HepG2 (cell line): ENCODE results near the gene METAP2. TPM values are rescaled to one million over a fixed set of nuclear protein-coding genes. Genes with fewer than 3 reads are reported as not detected.

Experiments used
- CEBPB ChIP-seq: IDR thresholded peaks from 2 replicates; pipeline ENCODE4 v1.6.1; 2011; ENCODE audit warnings: low read depth, low read length, improper control_type of control experiment, borderline replicate concordance
- CENPT ChIP-seq: sonication (generic); formaldehyde crosslinking; IDR thresholded peaks from 2 replicates; pipeline ENCODE4 v1.8.0; 2022; ENCODE audit warnings: low read depth, mild to moderate bottlenecking, moderate library complexity, missing genetic modification reagents
- DBP ChIP-seq: sonication (generic); formaldehyde crosslinking; IDR thresholded peaks from 2 replicates; pipeline ENCODE4 v1.4.0; 2020; ENCODE audit warnings: missing genetic modification reagents; ENCODE audit errors: not compliant biosample characterization
- EP300 ChIP-seq, 3 experiments: sonication (generic) in 1 of 3; formaldehyde crosslinking in 1 of 3; IDR thresholded peaks; 2 replicates each; pipeline versions ENCODE4 v1.5.1 to v1.6.1; 2011 to 2020; ENCODE audit warnings: low read depth in 2 of 3, low read length in 2 of 3, borderline replicate concordance in 1 of 3, improper control_type of control experiment in 1 of 3, mild to moderate bottlenecking in 1 of 3, missing genetic modification reagents in 1 of 3, moderate library complexity in 1 of 3
- GATAD2A ChIP-seq: IDR thresholded peaks from 2 replicates; pipeline ENCODE4 v1.6.1; 2016
- GZF1 ChIP-seq: sonication (generic); formaldehyde crosslinking; IDR thresholded peaks from 2 replicates; pipeline ENCODE4 v1.5.1; 2020; ENCODE audit warnings: mild to moderate bottlenecking, missing genetic modification reagents
- HIC2 ChIP-seq: sonication (generic); formaldehyde crosslinking; IDR thresholded peaks from 2 replicates; pipeline ENCODE4 v1.9.0; 2022; ENCODE audit warnings: low read depth, missing genetic modification reagents
- KMT2A ChIP-seq: sonication (generic); formaldehyde crosslinking; IDR thresholded peaks from 2 replicates; pipeline ENCODE4 v1.4.0; 2020; ENCODE audit warnings: missing genetic modification reagents
- NFAT5 ChIP-seq: sonication (generic); formaldehyde crosslinking; IDR thresholded peaks from 2 replicates; pipeline ENCODE4 v1.4.0; 2020; ENCODE audit warnings: missing genetic modification reagents
- NFIC ChIP-seq: IDR thresholded peaks from 2 replicates; pipeline ENCODE4 v1.6.1; 2012; ENCODE audit warnings: mild to moderate bottlenecking, low read length, inconsistent platforms
- RFX5 ChIP-seq: IDR thresholded peaks from 2 replicates; pipeline ENCODE4 v1.6.1; 2011; ENCODE audit warnings: low read depth, low read length, improper control_type of control experiment
- RFXAP ChIP-seq: sonication (generic); formaldehyde crosslinking; IDR thresholded peaks from 2 replicates; pipeline ENCODE4 v1.4.0; 2020; ENCODE audit warnings: missing genetic modification reagents, borderline replicate concordance
- RNF2 ChIP-seq: fragments of 450-650 bp; conservative IDR thresholded peaks from 2 replicates; pipeline ENCODE4 v1.6.1; 2016; ENCODE audit warnings: low read depth
- RXRA ChIP-seq: sonication (generic); formaldehyde crosslinking; IDR thresholded peaks from 2 replicates; pipeline ENCODE4 v1.5.1; 2020; ENCODE audit warnings: missing genetic modification reagents
- SKIL ChIP-seq: sonication (generic); formaldehyde crosslinking; IDR thresholded peaks from 2 replicates; pipeline ENCODE4 v1.8.0; 2022; ENCODE audit warnings: missing genetic modification reagents, mild to moderate bottlenecking, moderate library complexity, borderline replicate concordance
- TSC22D2 ChIP-seq: sonication (generic); formaldehyde crosslinking; IDR thresholded peaks from 2 replicates; pipeline ENCODE4 v1.5.1; 2020; ENCODE audit warnings: missing genetic modification reagents, mild to moderate bottlenecking, borderline replicate concordance
- ZKSCAN8 ChIP-seq: IDR thresholded peaks from 2 replicates; pipeline ENCODE4 v1.6.1; 2016; ENCODE audit warnings: borderline replicate concordance, missing genetic modification reagents, missing compliant biosample characterization
- ZNF234 ChIP-seq: sonication (generic); formaldehyde crosslinking; conservative IDR thresholded peaks from 2 replicates; pipeline ENCODE4 v1.5.1; 2020; ENCODE audit warnings: mild to moderate bottlenecking, missing genetic modification reagents
- ZNF354B ChIP-seq: sonication (generic); formaldehyde crosslinking; IDR thresholded peaks from 2 replicates; pipeline ENCODE4 v1.8.0; 2022; ENCODE audit warnings: mild to moderate bottlenecking, missing genetic modification reagents
- ZNF543 ChIP-seq: sonication (generic); formaldehyde crosslinking; IDR thresholded peaks from 2 replicates; pipeline ENCODE4 v1.4.0; 2020; ENCODE audit warnings: mild to moderate bottlenecking, missing genetic modification reagents
- polyA plus RNA-seq, 8 experiments: library from polyadenylated mRNA; depleted of rRNA in 3 of 8; stranded (reverse) in 7 of 8; unstranded in 1 of 8; fragments of >200 nt; fragmentation: Illumina TruSeq in 4 of 8; extraction: Trizol in 4 of 8; gene quantifications; 2 replicates each; pipeline versions ENCODE4 v1.2.1 to v1.2.3, GENCODE V29; 2011 to 2016; ENCODE audit warnings: low read depth in 4 of 8, missing spikeins in 1 of 8, mixed read lengths in 1 of 8; ENCODE audit not compliant: insufficient read depth in 1 of 8
- total RNA-seq, 5 experiments: library from RNA; depleted of rRNA; stranded (reverse); fragments of >200 nt; fragmentation: Illumina TruSeq; extraction: Trizol; gene quantifications; 2 replicates each; pipeline ENCODE4 v1.2.3, GENCODE V29; 2016; ENCODE audit warnings: low read depth in 1 of 5

Gene METAP2
- total and polyA plus RNA-seq, 2 of the 13 experiments (the other 11 are each of a cell fraction or from before 2014, with no cell fraction given) = 67.8 to 131 TPM

GRCh38 chr12:95462081-95462480 is 11.9 kb upstream of the METAP2 start (continued):
- TF ChIP-seq CEBPB (0 out of 2 replicates have a peak, but pooled peaks have one; percentile 39), SKIL (CRISPR knock-in tag) (no peak), RFXAP (CRISPR knock-in tag) (peak; percentile 74), ZNF234 (CRISPR knock-in tag) (no peak), DBP (CRISPR knock-in tag) (no peak), TSC22D2 (no peak), ZKSCAN8 (CRISPR knock-in tag) (no peak), NFAT5 (CRISPR knock-in tag) (no peak), KMT2A (CRISPR knock-in tag) (no peak), GZF1 (peak; percentile 98), RNF2 (no peak), RXRA (no peak), RFX5 (peak; percentile 95), EP300 (IDR thresholded peaks at IDR 0.05; ENCODE audit: low read depth in 2 of 2, low read length in 2 of 2) (peak in 1 of 2 experiments; percentile 22; a peak in 1 of 4 replicates), EP300 (CRISPR knock-in tag; IDR thresholded peaks at IDR 0.05; ENCODE audit: borderline replicate concordance) (no peak), NFIC (no peak), CENPT (CRISPR knock-in tag) (no peak), GATAD2A (CRISPR knock-in tag) (peak; percentile 36; the same call in 1 of the 2 replicates), ZNF543 (no peak), ZNF354B (CRISPR knock-in tag) (no peak), HIC2 (no peak)
